ENCODE results near the gene RBMS3. TPM values are rescaled to one million over a fixed set of nuclear protein-coding genes. Genes with fewer than 3 reads are reported as not detected.

Gene RBMS3
- total RNA-seq, 1 experiment from 2014 or later = 0.42 TPM

DNA sequence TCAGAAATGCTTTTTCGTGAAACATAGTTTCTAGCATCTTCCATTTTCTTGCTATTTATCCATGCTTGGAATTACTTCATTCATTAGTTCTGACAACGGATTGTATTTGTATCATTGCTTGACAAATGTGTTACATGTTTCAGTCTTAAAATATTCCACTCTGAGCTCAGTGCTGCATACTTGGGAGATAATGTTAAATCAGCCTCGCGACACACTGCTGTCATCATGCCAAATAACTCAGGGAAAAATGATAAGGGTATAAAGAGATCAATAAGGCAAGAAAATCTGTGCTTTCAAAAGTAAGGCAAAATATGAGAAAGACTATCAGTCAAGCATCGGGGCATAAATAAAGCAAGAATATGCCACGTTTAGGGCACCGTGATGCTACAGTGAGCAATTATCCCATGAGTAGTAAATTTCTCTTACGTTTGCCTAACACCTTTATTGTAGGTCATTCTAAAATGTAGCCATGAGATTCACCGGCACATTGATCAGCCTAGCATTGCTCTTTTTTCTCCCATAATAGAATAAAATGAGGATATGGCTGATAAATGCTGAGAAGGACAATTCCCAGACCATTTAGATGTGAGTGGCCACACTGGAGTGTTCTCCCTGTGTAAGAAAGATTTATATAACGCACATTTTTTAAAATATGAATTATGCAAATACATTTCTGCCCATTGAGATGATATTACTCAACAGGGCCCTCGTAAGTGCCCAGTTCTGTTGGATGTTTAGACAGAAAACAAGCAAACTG lies 133.8 kb downstream of the RBMS3 start:
- no peak overlapping the region for H2AFZ ChIP-seq (ENCODE audit: low read depth, low read length, poor library complexity, severe bottlenecking)
- ChIA-PET CTCF (no interaction called here), RAD21 (ENCODE audit: low non-redundant PET in 1 of 2, low total read pairs in 2 of 2, uncharacterized antibody in 2 of 2, unreplicated experiment in 2 of 2) (no interaction called here), POLR2A (no interaction called here)
- TF ChIP-seq ELF1 (IDR thresholded peaks at IDR 0.05; ENCODE audit: borderline replicate concordance, low read depth) (no peak), POLR2AphosphoS5 (IDR thresholded peaks at IDR 0.05; ENCODE audit: low read depth, low read length) (no peak), SRF (IDR thresholded peaks at IDR 0.05; ENCODE audit: low read depth) (no peak), EGR1 (IDR thresholded peaks at IDR 0.05; ENCODE audit: low read depth) (no peak), EZH2 (IDR thresholded peaks at IDR 0.05) (no peak), TCF7L2 (IDR thresholded peaks at IDR 0.05; ENCODE audit: borderline replicate concordance, extremely low read depth, insufficient read depth, insufficient read length) (no peak), JUND (IDR thresholded peaks at IDR 0.05) (no peak), POLR2A (IDR thresholded peaks at IDR 0.05; ENCODE audit: borderline replicate concordance, extremely low read depth, insufficient read depth, insufficient read length) (no peak)
- TF ChIP-seq, protein P1, sequence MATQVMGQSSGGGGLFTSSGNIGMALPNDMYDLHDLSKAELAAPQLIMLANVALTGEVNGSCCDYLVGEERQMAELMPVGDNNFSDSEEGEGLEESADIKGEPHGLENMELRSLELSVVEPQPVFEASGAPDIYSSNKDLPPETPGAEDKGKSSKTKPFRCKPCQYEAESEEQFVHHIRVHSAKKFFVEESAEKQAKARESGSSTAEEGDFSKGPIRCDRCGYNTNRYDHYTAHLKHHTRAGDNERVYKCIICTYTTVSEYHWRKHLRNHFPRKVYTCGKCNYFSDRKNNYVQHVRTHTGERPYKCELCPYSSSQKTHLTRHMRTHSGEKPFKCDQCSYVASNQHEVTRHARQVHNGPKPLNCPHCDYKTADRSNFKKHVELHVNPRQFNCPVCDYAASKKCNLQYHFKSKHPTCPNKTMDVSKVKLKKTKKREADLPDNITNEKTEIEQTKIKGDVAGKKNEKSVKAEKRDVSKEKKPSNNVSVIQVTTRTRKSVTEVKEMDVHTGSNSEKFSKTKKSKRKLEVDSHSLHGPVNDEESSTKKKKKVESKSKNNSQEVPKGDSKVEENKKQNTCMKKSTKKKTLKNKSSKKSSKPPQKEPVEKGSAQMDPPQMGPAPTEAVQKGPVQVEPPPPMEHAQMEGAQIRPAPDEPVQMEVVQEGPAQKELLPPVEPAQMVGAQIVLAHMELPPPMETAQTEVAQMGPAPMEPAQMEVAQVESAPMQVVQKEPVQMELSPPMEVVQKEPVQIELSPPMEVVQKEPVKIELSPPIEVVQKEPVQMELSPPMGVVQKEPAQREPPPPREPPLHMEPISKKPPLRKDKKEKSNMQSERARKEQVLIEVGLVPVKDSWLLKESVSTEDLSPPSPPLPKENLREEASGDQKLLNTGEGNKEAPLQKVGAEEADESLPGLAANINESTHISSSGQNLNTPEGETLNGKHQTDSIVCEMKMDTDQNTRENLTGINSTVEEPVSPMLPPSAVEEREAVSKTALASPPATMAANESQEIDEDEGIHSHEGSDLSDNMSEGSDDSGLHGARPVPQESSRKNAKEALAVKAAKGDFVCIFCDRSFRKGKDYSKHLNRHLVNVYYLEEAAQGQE (IDR thresholded peaks at IDR 0.05; ENCODE audit: low read depth) = no peak
- TF ChIP-seq, protein P2, sequence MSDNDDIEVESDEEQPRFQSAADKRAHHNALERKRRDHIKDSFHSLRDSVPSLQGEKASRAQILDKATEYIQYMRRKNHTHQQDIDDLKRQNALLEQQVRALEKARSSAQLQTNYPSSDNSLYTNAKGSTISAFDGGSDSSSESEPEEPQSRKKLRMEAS (IDR thresholded peaks at IDR 0.05) = no peak
- H3K9me3 ChIP-seq (ENCODE audit: control insufficient read depth in 1 of 2, insufficient read depth in 1 of 2, low read depth in 1 of 2, low read length in 2 of 2) = no peaks in the 10 kb centered on the region
- intact Hi-C loops (cut with micrococcal nuclease) = no loop called here
- no peak overlapping the region for H3K9ac ChIP-seq (ENCODE audit: low read length)
- DNase-seq (ENCODE audit: low read depth, low spot score) = no peak
- no peaks in the 10 kb centered on the region for H3K79me2 ChIP-seq (ENCODE audit: insufficient read depth, low read length)
- no peak overlapping the region for H3K4me3 ChIP-seq (replicated peaks in 1 of 2; ENCODE audit: low read depth in 1 of 2, low read length in 2 of 2)
- no peaks in the 10 kb centered on the region for H3K9me2 ChIP-seq (ENCODE audit: insufficient read depth)
- no peaks in the 10 kb centered on the region for H3K27me3 ChIP-seq (ENCODE audit: insufficient read depth, low read length)
- H3K4me1 ChIP-seq (ENCODE audit: control insufficient read depth in 1 of 2, insufficient read depth in 2 of 2, low read length in 2 of 2) = no peaks in the 10 kb centered on the region
- no peak overlapping the region for H3K4me2 ChIP-seq (ENCODE audit: low read length)
- no TSS peak for BruUV-seq (replicated peaks)
- no peaks in the 10 kb centered on the region for H4K20me1 ChIP-seq (ENCODE audit: insufficient read depth)
- H3K36me3 ChIP-seq (ENCODE audit: control insufficient read depth in 1 of 2, insufficient read depth in 2 of 2, low read length in 2 of 2) = no peaks in the 10 kb centered on the region
- no peak overlapping the region for H3K27ac ChIP-seq (ENCODE audit: low read depth, low read length)
- no peak for ATAC-seq

All from HCT116 (cell line).